Occipital lobe (tissue), 2 donors: ENCODE data around the gene FGFBP1. TPM values are rescaled to one million over a fixed set of nuclear protein-coding genes. Genes with fewer than 3 reads are reported as not detected.
A peak's percentile ranks its signal among the peaks of the same experiment; 100 is the strongest.
"Not testable (repeated sequence)": the region's sequence is repeated elsewhere in the genome, so short reads cannot be mapped to it uniquely, and the experiment has no call there.

Experiments used
- DNase-seq: peaks from one replicate; lab custom pipeline; 2025; lab: John Stamatoyannopoulos, UW
- total RNA-seq: library from RNA; depleted of rRNA; stranded (reverse); fragments of >200 nt; gene quantifications from one replicate; pipeline ENCODE4 v1.2.3, GENCODE V29; 2014

The FGFBP1 gene
- total RNA-seq, 1 donor from 2014 or later: not detected

DNA sequence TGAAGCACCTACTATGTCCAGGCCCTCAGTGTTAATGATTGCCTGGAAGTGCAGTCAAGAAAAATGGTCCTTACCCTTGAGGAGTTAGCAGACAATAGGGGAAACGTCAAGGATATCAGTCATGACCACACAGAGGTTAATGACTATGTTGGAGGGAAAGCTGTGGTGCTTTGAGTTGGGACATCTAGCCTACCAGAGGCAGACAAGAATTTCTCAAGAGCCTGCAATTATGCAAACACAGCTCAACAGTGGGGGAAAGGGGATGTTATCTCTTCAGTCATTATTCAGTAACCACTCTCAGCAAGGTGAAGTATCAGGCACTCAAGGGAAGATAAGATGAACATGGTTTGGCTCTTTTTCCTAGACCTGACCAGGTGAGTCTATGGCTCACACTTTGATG lies 7.0 kb upstream of the FGFBP1 start:
- DNase-seq: no peak

- no peak for DNase-seq
These were observed 6.4 kb upstream of the FGFBP1 start for GRCh38 chr4:15944895-15945294.

- no peak for DNase-seq
These were observed 3.7 kb upstream of the FGFBP1 start for GRCh38 chr4:15942283-15942682.

DNA sequence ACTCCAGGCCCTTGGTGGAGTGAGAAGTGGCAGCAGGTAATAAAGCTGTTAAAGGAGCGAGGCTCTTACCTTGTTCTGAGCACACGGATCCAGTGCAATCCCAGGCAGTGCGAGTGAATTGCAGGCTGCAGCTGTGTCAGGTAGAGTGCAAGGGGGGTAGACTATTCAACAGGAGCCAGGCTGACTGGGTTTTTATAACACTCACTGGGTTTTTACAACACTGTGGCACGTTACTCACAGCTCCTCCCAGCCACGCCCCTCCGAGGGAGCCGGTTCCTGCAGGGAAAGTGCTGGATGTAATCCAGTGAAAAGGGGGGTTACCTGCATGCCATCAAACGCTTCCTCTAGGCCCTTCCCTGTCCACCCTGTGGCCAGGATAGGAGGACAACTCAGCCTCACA lies 358 bp downstream of the FGFBP1 start:
- no peak for DNase-seq

- no peak for DNase-seq
These were observed 2.0 kb downstream of the FGFBP1 start for GRCh38 chr4:15936495-15936894.

- no peak for DNase-seq
These were observed 2.8 kb downstream of the FGFBP1 start for GRCh38 chr4:15935504-15936402.

DNA sequence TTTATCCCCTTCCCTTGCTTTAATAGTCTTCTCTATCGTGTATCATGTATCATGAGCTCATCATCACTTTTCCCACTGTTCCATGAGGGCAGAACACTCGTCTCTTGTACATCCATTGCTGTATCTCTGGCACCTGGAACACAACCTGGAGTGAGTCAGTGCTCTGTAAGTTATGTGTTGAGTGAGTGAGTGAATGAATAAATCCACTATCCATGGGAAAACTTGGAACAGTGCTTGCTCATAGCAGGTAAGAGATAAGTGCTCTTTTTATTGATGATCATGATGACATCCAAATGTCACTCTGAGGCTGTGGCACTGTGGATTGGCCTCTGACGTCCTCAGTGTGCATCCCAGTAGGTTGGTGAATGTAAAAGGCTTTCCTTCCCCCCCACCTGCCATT lies 4.3 kb downstream of the FGFBP1 start:
- no peak for DNase-seq

- DNase-seq: no peak
These were observed 6.9 kb downstream of the FGFBP1 start for GRCh38 chr4:15931451-15932210.

DNA sequence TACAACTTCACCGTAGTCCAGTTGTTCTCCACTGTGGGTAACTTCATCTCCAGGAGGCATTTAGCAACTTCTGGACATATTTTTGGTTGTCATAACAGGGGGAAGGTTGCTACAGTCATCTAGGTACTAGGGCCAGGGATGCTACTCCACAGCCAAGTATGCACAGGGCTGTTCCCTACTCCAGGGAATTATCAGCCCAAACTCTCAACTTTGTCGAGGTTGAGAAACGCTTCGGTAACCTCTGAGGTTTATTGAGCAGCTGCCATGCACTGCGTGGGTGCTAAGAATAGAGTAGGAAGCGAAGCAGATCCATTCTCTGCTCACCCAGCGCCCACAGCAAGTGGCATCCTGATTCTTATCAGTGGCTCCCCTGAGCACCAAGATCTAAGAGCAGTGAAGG lies 8.2 kb downstream of the FGFBP1 start:
- no peak for DNase-seq

GRCh38 chr4:15929540-15929939 lies 9.0 kb downstream of the FGFBP1 start:
- no peak for DNase-seq

DNA sequence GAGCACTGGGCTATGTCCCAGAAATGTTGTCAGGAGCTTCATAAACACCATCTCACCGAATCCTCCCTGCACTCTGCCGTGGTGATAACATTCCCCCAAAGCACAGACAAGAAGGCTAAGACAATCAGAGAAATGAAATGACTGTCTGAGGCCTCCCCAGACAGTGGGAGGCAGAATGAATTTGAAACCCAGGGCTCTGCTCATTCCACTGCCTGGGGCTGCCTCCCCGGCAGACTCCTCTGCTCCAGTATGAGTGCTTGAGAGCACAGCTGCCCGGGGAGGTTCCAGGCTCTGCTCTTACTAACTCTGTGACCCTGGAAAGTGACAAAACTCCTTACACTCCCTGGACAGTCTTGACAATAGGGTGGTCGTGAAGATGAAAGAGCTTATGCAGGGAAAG lies 9.7 kb downstream of the FGFBP1 start:
- DNase-seq: no peak

DNA sequence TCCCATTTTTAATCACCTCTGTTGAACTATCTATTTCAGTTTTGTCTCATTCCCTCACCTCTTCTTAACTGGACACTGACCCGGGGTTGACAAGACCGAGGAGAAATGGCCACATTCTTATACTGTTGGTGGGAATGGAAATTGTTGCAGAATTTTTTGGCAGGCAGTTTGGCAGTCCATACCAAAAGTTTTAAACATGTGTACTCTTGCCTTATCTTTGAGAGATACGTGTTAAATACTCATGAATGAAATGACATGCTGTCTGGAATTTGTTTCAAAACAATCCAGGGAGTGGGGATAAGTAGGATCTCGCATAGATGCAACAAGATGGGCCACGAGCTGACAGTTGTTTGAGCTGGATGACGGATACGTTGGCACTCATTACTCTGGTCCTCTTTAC lies 12.1 kb downstream of the FGFBP1 start:
- no peak for DNase-seq

- DNase-seq: no peak
These were observed 12.7 kb downstream of the FGFBP1 start for GRCh38 chr4:15925830-15926229.

DNA sequence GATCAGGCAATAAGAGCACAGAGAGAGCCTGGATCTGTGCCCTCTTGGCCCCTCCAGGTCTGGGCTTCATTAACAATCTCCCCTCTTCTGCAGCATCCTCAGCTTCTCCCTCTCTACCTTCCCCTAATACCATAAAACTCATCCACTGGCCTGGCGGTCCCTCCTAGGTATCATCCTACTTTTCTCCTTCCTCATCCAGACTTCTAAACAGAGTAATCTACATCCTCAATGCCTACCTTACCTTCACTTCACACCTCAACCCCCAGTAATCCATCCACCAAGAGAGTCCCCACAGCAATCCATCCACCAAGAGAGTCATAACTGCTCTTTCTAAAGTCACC lies 17.0 kb downstream of the FGFBP1 start:
- DNase-seq: no peak

- DNase-seq: peak; percentile 22
These were observed 17.6 kb downstream of the FGFBP1 start for GRCh38 chr4:15920723-15921591.

DNA sequence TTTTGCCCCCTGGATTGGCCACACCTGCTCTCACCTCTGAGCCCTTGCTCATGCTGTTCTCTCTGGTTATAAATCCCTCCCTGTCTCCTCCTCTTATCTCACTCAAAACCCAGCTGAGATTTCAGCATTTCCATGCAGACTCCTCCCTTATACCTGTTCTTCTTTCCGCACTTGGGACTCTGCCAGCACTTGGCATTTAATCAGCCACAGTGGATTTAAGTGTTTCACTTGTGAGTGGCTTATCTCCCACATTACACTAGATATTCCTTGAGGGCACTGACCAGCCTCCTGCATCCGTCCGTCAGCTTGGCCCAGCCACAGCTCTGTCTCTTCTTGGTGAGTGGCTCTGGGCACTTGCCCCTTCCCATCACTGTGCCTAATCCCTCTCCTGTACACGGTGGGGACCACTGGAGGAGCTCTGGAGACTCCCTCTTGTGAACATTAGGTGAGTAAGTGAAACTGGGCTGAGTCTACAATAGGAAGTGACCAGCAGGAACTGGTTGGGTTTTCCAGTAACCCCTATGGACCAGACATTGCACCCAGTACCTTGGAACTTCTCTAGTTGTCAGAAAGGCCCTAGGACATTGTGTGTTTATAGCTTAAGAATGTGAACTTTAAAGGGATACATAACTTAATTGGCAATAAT lies 19.9 kb downstream of the FGFBP1 start:
- no peak for DNase-seq

DNA sequence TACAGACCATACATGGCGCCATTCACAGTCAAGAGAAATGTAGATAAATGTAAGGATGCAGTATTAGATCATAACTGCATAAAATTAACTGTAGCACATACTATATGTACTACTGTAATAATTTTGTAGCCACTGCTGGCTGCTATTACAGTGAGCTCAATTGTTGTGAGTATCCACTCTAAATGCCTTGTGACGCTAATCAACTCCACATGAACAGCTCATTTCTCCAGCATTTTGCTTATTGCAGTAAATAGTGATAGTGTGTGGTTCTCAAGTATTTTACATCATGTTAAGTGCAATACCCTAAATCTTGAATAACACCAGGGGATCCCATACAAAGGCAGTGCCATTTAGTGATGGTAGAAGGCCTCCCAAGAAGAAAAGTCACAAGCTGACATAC lies 21.2 kb downstream of the FGFBP1 start:
- no peak for DNase-seq

DNA sequence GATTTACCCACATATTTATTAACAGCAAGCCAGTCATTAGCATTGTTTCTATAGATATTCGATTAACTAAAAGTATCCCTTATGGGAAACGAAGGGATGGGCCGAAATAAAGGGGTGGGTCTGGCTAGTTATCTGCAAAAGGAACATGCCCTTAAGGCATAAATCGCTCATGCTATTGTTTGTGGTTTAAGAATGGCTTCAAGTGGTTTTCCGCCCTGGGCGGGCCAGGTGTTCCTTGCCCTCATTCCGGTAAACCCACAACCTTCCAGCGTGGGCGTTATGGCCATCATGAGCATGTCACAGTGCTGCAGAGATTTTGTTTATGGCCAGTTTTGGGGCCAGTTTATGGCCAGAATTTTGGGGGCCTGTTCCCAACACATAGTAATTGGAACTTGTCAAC lies 22.2 kb downstream of the FGFBP1 start:
- not testable (repeated sequence) for DNase-seq

GRCh38 chr4:15914736-15915135 lies 23.8 kb downstream of the FGFBP1 start:
- no peak for DNase-seq

GRCh38 chr4:15914291-15914690 lies 24.2 kb downstream of the FGFBP1 start:
- no peak for DNase-seq

GRCh38 chr4:15913631-15913970 lies 24.9 kb downstream of the FGFBP1 start:
- no peak for DNase-seq
